HFFc6 (cell line): ENCODE results near the gene CHRNG. TPM values are rescaled to one million over a fixed set of nuclear protein-coding genes. Genes with fewer than 3 reads are reported as not detected.

Source experiments
- DNase-seq: peaks from one replicate; pipeline ENCODE4 v3.0.0-alpha.2; 2018
- H3K27ac Mint-ChIP-seq: 2 replicates; pipeline ENCODE4 v1.8.0; 2020; ENCODE audit warnings: mild to moderate bottlenecking, mixed read lengths
- H3K27me3 Mint-ChIP-seq: 2 replicates; pipeline ENCODE4 v1.8.0; 2021; ENCODE audit warnings: mild to moderate bottlenecking, moderate library complexity, mixed read lengths; ENCODE audit not compliant: insufficient read depth
- H3K36me3 Mint-ChIP-seq: 2 replicates; pipeline ENCODE4 v1.8.0; 2021; ENCODE audit warnings: low read depth, mixed read lengths
- H3K4me1 Mint-ChIP-seq: 2 replicates; pipeline ENCODE4 v1.8.0; 2020; ENCODE audit warnings: low read depth, mixed read lengths
- H3K4me3 Mint-ChIP-seq: 2 replicates; pipeline ENCODE4 v1.8.0; 2020; ENCODE audit warnings: mild to moderate bottlenecking, moderate library complexity, mixed read lengths
- H3K9me3 Mint-ChIP-seq: 2 replicates; pipeline ENCODE4 v1.8.0; 2020; ENCODE audit warnings: mild to moderate bottlenecking, mixed read lengths
- CTCF ChIP-seq: fragments of 200-600 bp; sonication (generic); IDR thresholded peaks from 2 replicates; pipeline ENCODE4 v1.5.0; 2021; ENCODE audit warnings: antibody characterized with exemption, mild to moderate bottlenecking
- total RNA-seq, 6 experiments: library from RNA; stranded (reverse); fragmentation: NEBNext Ultra II Directional; extraction: Animal tissue kit (Norgen Biotek cat#: 25700); gene quantifications; 2 replicates in 1 of 6; 3 replicates in 5 of 6; pipeline ENCODE4 v1.2.3, GENCODE V29; 2021

CHRNG gene
- total RNA-seq, 6 experiments from 2014 or later = not detected

- Mint-ChIP-seq H3K4me3 (no peak overlapping the region), H3K36me3 (no peaks in the 10 kb centered on the region), H3K27ac (no peak overlapping the region), H3K27me3 (peaks cover 48% of the 10 kb centered on the region), H3K9me3 (no peaks in the 10 kb centered on the region), H3K4me1 (no peaks in the 10 kb centered on the region)
- no peak; the same call in 1 of the 2 replicates for TF ChIP-seq CTCF
- no peak for DNase-seq
Measured at GRCh38 chr2:232508251-232508650, 31.2 kb upstream of the CHRNG start.

- TF ChIP-seq CTCF = no peak
- Mint-ChIP-seq H3K9me3 (no peaks in the 10 kb centered on the region), H3K27me3 (peaks cover 32% of the 10 kb centered on the region), H3K27ac (no peak overlapping the region), H3K36me3 (no peaks in the 10 kb centered on the region), H3K4me1 (no peaks in the 10 kb centered on the region), H3K4me3 (no peak overlapping the region)
- DNase-seq = no peak
Measured at GRCh38 chr2:232511336-232511890, 28.1 kb upstream of the CHRNG start.

- no peak overlapping the region for H3K27ac Mint-ChIP-seq
- H3K36me3 Mint-ChIP-seq = no peaks in the 10 kb centered on the region
- no peaks in the 10 kb centered on the region for H3K4me1 Mint-ChIP-seq
- no peak for TF ChIP-seq CTCF
- H3K27me3 Mint-ChIP-seq = peaks cover 36% of the 10 kb centered on the region
- no peaks in the 10 kb centered on the region for H3K9me3 Mint-ChIP-seq
- H3K4me3 Mint-ChIP-seq = no peak overlapping the region
- DNase-seq = no peak
Measured at GRCh38 chr2:232512602-232513001, 26.9 kb upstream of the CHRNG start.

- Mint-ChIP-seq H3K27me3 (peaks cover 36% of the 10 kb centered on the region), H3K4me3 (no peak overlapping the region), H3K9me3 (no peaks in the 10 kb centered on the region), H3K27ac (no peak overlapping the region), H3K4me1 (no peaks in the 10 kb centered on the region), H3K36me3 (no peaks in the 10 kb centered on the region)
- DNase-seq = no peak
- no peak for TF ChIP-seq CTCF
Measured at GRCh38 chr2:232513353-232513752, 26.1 kb upstream of the CHRNG start.

GRCh38 chr2:232515639-232516038 lies 23.9 kb upstream of the CHRNG start:
- Mint-ChIP-seq H3K27ac (no peak overlapping the region), H3K36me3 (no peaks in the 10 kb centered on the region), H3K9me3 (no peaks in the 10 kb centered on the region), H3K4me1 (no peaks in the 10 kb centered on the region), H3K27me3 (peaks cover 48% of the 10 kb centered on the region), H3K4me3 (no peak overlapping the region)
- no peak for TF ChIP-seq CTCF
- no peak for DNase-seq

- H3K4me3 Mint-ChIP-seq = no peak overlapping the region
- peaks cover 48% of the 10 kb centered on the region for H3K27me3 Mint-ChIP-seq
- no peaks in the 10 kb centered on the region for H3K9me3 Mint-ChIP-seq
- TF ChIP-seq CTCF = no peak
- no peak overlapping the region for H3K27ac Mint-ChIP-seq
- no peaks in the 10 kb centered on the region for H3K36me3 Mint-ChIP-seq
- no peak for DNase-seq
- no peaks in the 10 kb centered on the region for H3K4me1 Mint-ChIP-seq
Measured at GRCh38 chr2:232516551-232516950, 22.9 kb upstream of the CHRNG start.
